WERI-Rb-1 (cell line): ENCODE results near the gene EXPH5.

ENCODE experiments used
- DNase-seq: peaks from one replicate; pipeline ENCODE4 v3.0.0-alpha.2; 2020
- H3K27ac ChIP-seq: fragments of 250-450 bp; sonication (Bioruptor Pico); 2 replicates; pipeline ENCODE4 v1.5.1; 2020; ENCODE audit warnings: mild to moderate bottlenecking, moderate library complexity
- H3K27me3 ChIP-seq: fragments of 250-450 bp; sonication (Bioruptor Pico); 2 replicates; pipeline ENCODE4 v1.5.1; 2021; ENCODE audit warnings: mild to moderate bottlenecking, low read depth, moderate library complexity; ENCODE audit not compliant: insufficient read depth, severe bottlenecking
- H3K36me3 ChIP-seq: fragments of 250-450 bp; sonication (Bioruptor Pico); 2 replicates; pipeline ENCODE4 v1.5.1; 2020; ENCODE audit warnings: mild to moderate bottlenecking, moderate library complexity
- H3K4me3 ChIP-seq: 2 replicates; pipeline ENCODE4 v1.5.1; 2011; ENCODE audit warnings: low read depth, mild to moderate bottlenecking, control low read depth, low read length
- H3K9me3 ChIP-seq: fragments of 250-450 bp; sonication (Bioruptor Pico); 2 replicates; pipeline ENCODE4 v1.5.1; 2021; ENCODE audit warnings: mild to moderate bottlenecking, moderate library complexity; ENCODE audit not compliant: severe bottlenecking
- TF ChIP-seq, protein P1 (sequence below): IDR thresholded peaks from 2 replicates; pipeline ENCODE4 v1.5.1; 2011; ENCODE audit warnings: low read depth, mild to moderate bottlenecking, control low read depth, inconsistent platforms, low read length

EXPH5 gene

DNA sequence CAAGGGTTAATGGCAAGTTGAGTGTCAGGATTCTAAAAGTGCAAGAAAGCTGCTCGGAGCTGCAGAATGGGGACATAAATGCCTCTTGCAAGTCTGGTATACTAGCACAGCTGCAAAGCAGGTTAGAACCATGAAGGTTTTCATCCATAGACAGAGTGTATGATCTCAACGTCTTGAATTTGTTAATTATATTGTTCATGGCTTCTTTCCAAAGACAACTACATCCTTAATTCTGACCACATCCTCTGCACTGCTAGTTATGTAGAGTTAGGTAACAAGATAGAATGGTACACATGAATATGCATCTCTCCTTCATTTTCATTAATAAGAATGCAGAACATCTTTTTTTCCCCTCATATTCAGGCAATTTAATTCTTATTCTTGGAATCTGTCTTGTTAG, 34.2 kb downstream of the EXPH5 start:
- Histone ChIP-seq H3K27ac (no peak overlapping the region), H3K27me3 (no peaks in the 10 kb centered on the region), H3K9me3 (no peaks in the 10 kb centered on the region), H3K36me3 (no peaks in the 10 kb centered on the region), H3K4me3 (no peak overlapping the region)
- DNase-seq: no peak
- TF ChIP-seq, protein P1, sequence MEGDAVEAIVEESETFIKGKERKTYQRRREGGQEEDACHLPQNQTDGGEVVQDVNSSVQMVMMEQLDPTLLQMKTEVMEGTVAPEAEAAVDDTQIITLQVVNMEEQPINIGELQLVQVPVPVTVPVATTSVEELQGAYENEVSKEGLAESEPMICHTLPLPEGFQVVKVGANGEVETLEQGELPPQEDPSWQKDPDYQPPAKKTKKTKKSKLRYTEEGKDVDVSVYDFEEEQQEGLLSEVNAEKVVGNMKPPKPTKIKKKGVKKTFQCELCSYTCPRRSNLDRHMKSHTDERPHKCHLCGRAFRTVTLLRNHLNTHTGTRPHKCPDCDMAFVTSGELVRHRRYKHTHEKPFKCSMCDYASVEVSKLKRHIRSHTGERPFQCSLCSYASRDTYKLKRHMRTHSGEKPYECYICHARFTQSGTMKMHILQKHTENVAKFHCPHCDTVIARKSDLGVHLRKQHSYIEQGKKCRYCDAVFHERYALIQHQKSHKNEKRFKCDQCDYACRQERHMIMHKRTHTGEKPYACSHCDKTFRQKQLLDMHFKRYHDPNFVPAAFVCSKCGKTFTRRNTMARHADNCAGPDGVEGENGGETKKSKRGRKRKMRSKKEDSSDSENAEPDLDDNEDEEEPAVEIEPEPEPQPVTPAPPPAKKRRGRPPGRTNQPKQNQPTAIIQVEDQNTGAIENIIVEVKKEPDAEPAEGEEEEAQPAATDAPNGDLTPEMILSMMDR: no peak

DNA sequence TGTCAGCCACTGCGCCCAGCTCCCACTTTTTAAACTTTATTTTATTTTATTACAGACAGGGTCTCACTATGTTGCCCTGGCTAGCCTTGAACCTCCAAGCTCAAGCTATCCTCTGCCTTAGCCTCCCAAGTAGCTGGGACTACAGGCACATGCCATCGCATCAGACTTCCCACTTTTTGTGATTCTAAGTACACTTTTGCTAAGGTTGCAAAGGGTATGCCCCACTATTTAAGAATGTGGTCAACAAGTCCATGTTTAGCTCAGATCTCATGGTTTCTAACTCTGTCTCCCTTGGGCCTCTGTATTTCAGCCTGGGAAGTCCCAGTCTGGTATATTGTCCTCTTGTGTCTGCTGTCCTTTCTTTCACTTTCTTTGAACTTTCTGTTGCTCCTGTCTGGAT, 35.3 kb downstream of the EXPH5 start:
- Histone ChIP-seq H3K4me3 (no peak overlapping the region), H3K27ac (no peak overlapping the region), H3K9me3 (no peaks in the 10 kb centered on the region), H3K27me3 (no peaks in the 10 kb centered on the region), H3K36me3 (no peaks in the 10 kb centered on the region)
- DNase-seq: no peak
- TF ChIP-seq, protein P1: no peak

GRCh38 chr11:108556019-108556418, 37.5 kb downstream of the EXPH5 start:
- no peak for DNase-seq
- Histone ChIP-seq H3K4me3 (no peak overlapping the region), H3K27me3 (no peaks in the 10 kb centered on the region), H3K36me3 (no peaks in the 10 kb centered on the region), H3K27ac (no peak overlapping the region), H3K9me3 (no peaks in the 10 kb centered on the region)
- TF ChIP-seq, protein P1: no peak

DNA sequence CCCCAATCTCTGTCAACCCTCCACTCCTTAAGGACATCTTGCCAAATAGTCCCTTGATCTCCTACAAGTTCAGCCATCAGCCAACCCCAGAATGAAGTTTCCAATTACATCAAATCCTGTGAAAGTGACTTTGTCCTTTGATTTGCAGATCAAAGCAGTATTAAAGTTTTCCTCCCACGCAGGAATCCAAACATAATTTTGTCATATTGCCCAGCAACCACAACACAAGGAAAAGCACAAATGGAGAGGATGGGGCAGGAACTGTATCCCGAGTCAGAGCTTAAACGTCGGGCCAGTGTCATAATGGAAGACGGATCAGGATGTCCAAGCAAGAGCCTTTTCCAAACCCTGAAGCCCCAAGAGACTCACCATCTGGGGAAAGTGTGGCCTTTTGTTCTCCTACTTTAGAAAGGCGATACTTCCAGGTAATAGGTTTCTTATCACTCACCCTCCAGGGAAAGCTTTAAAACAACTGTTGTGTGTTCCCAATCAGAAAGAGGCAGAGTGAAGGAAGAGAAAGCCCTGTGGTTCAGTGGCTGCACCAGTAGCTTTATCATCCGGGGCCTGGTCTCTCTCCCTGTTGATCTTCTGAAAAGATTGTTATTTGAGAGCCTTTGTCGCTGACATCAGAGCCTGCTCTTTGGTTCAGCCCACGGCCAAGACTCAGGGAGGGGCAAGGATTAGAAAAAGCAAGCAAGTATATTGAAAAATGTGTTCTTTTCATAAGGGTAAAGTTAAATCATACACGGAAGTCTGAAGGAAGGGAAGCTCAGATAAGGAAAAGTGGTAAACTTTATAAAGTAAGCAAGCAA, 41.7 kb downstream of the EXPH5 start:
- DNase-seq: no peak
- no peaks in the 10 kb centered on the region for H3K27me3 ChIP-seq
- no peak overlapping the region for H3K27ac ChIP-seq
- TF ChIP-seq, protein P1: no peak
- H3K9me3 ChIP-seq: no peaks in the 10 kb centered on the region
- H3K4me3 ChIP-seq: no peak overlapping the region
- no peaks in the 10 kb centered on the region for H3K36me3 ChIP-seq

DNA sequence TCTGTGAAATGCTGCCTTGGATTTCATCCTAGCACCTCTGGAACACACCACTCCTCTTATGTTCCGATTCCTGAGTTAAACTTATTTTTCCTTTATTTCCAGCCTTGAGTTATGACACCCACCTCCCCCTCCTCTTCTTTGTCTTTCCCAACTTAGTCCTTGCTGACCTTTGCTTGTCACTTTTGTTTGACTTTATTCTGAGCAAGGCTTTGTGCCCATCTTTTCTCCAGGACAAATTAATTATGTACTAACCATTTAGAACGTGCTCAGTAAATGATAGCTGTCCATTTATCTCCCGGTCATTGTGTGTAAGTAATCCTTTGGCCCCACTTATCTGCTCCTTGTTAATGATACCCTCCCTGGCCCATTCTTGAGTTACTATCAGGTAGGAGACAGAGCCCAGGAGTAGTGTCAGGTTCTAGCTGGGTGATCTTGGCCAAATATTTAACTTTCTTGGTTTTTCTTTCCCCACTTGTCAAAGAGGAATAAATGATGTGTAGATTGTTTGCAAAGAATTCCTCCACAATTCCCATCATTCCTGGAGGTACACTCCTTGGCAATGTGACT, 44.2 kb downstream of the EXPH5 start:
- no peak for DNase-seq
- Histone ChIP-seq H3K27me3 (no peaks in the 10 kb centered on the region), H3K9me3 (no peaks in the 10 kb centered on the region), H3K4me3 (no peak overlapping the region), H3K27ac (no peak overlapping the region), H3K36me3 (no peaks in the 10 kb centered on the region)
- TF ChIP-seq, protein P1: no peak
